ENCODE data around the gene C11orf42.
"Not testable (repeated sequence)": the region's sequence is repeated elsewhere in the genome, so short reads cannot be mapped to it uniquely, and the experiment has no call there.

Gene C11orf42

DNA sequence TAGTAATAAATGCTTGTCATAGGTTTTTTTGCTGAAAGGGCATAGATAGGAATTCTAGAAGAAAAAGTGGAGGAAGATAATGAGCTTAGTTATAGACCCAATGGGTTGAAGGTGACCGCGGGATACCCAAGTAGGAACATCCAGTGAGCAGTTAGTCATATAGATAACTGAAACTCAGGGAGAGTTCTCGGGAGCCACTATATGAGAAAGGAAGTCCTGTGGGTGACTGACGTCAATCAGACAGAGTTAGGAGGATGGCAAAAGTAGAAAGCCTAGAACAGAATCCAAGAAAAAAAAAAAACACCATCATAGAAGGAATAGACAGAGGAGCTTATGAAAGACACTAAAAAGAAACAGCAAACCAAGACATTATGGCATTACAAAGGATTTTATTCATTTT lies 31.9 kb downstream of the C11orf42 start:
- peaks cover 10 to 11% of the 10 kb centered on the region in 2 donors for H3K4me1 ChIP-seq (ENCODE audit: control insufficient read depth in 1 of 2, insufficient read depth in 2 of 2, low read length in 2 of 2)
- no peak overlapping the region for H3K27ac ChIP-seq (ENCODE audit: low read depth, low read length)
- no peaks in the 10 kb centered on the region for H3K9me3 ChIP-seq (ENCODE audit: control insufficient read depth in 1 of 2, low read length in 2 of 2)
- no peaks in the 10 kb centered on the region for H3K36me3 ChIP-seq (ENCODE audit: control insufficient read depth in 1 of 2, insufficient read depth in 2 of 2, low read length in 2 of 2)
- no peak overlapping the region for H3K4me3 ChIP-seq (ENCODE audit: low read depth in 1 of 2, low read length in 2 of 2)
- no peak overlapping the region for H3K9ac ChIP-seq (ENCODE audit: low read depth in 1 of 2, low read length in 2 of 2)
- no peaks in the 10 kb centered on the region for H3K27me3 ChIP-seq (ENCODE audit: control insufficient read depth in 1 of 2, insufficient read depth in 2 of 2, low read length in 2 of 2)

DNA sequence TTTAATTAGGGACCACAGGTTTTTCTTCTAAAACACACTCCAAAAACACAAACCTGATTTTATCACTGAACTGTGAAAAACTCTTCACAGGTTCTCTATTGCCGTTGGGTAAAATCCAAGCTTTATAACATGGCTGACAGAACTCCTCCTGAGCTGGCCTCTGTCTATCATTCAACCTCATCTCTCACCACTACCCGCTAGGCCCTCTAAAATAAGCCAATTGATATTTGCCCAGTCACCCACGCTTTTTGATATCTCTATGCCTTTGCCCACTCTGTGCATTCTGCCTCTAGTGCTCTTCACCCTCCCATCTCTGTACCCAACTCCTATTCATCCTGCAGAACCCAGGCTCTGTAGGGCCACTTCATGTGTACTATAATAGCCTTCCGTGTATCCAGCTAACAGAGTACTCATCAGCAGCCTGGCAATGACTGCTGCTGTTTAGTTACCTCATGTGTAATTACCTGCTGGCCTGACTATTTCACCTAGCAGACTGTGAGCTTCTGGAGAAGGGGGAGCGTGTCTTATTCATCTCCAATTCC lies 32.5 kb downstream of the C11orf42 start:
- Histone ChIP-seq H3K36me3 (ENCODE audit: control insufficient read depth in 1 of 2, insufficient read depth in 2 of 2, low read length in 2 of 2) (no peaks in the 10 kb centered on the region), H3K4me1 (ENCODE audit: control insufficient read depth in 1 of 2, insufficient read depth in 2 of 2, low read length in 2 of 2) (peaks cover 9 to 11% of the 10 kb centered on the region in 2 donors), H3K9me3 (ENCODE audit: control insufficient read depth in 1 of 2, low read length in 2 of 2) (no peaks in the 10 kb centered on the region), H3K9ac (ENCODE audit: low read depth in 1 of 2, low read length in 2 of 2) (no peak overlapping the region), H3K27ac (ENCODE audit: low read depth, low read length) (no peak overlapping the region), H3K4me3 (ENCODE audit: low read depth in 1 of 2, low read length in 2 of 2) (no peak overlapping the region), H3K27me3 (ENCODE audit: control insufficient read depth in 1 of 2, insufficient read depth in 2 of 2, low read length in 2 of 2) (no peaks in the 10 kb centered on the region)

GRCh38 chr11:6238902-6239301 lies 33.5 kb downstream of the C11orf42 start, which contains the start of gene CNGA4:
TSS of gene CNGA4 (plus strand) at chr11:6239089. CDS start at chr11:6239207, 118 bp downstream.
- Histone ChIP-seq H3K4me3 (ENCODE audit: low read depth in 1 of 2, low read length in 2 of 2) (no peak within 1 kb of the TSS), H3K27me3 (ENCODE audit: control insufficient read depth in 1 of 2, insufficient read depth in 2 of 2, low read length in 2 of 2) (no peaks in the 10 kb centered on the region), H3K9ac (ENCODE audit: low read depth in 1 of 2, low read length in 2 of 2) (no peak within 1 kb of the TSS), H3K9me3 (ENCODE audit: control insufficient read depth in 1 of 2, low read length in 2 of 2) (no peaks in the 10 kb centered on the region), H3K27ac (ENCODE audit: low read depth, low read length) (no peak within 1 kb of the TSS), H3K36me3 (ENCODE audit: control insufficient read depth in 1 of 2, insufficient read depth in 2 of 2, low read length in 2 of 2) (no peaks in the 10 kb centered on the region), H3K4me1 (ENCODE audit: control insufficient read depth in 1 of 2, insufficient read depth in 2 of 2, low read length in 2 of 2) (peaks cover under 1 to 2% of the 10 kb centered on the region in 2 donors)

DNA sequence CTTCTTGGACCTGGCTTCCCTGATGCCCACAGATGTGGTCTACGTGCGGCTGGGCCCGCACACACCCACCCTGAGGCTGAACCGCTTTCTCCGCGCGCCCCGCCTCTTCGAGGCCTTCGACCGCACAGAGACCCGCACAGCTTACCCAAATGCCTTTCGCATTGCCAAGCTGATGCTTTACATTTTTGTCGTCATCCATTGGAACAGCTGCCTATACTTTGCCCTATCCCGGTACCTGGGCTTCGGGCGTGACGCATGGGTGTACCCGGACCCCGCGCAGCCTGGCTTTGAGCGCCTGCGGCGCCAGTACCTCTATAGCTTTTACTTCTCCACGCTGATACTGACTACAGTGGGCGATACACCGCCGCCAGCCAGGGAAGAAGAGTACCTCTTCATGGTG lies 34.8 kb downstream of the C11orf42 start:
- no peak overlapping the region for H3K9ac ChIP-seq (ENCODE audit: low read depth in 1 of 2, low read length in 2 of 2)
- H3K9me3 ChIP-seq (ENCODE audit: control insufficient read depth in 1 of 2, low read length in 2 of 2) = no peaks in the 10 kb centered on the region
- H3K36me3 ChIP-seq (ENCODE audit: control insufficient read depth in 1 of 2, insufficient read depth in 2 of 2, low read length in 2 of 2) = no peaks in the 10 kb centered on the region
- no peaks in the 10 kb centered on the region for H3K27me3 ChIP-seq (ENCODE audit: control insufficient read depth in 1 of 2, insufficient read depth in 2 of 2, low read length in 2 of 2)
- no peak overlapping the region for H3K27ac ChIP-seq (ENCODE audit: low read depth, low read length)
- H3K4me1 ChIP-seq (ENCODE audit: control insufficient read depth in 1 of 2, insufficient read depth in 2 of 2, low read length in 2 of 2) = no peaks in the 10 kb centered on the region
- H3K4me3 ChIP-seq (ENCODE audit: low read depth in 1 of 2, low read length in 2 of 2) = no peak overlapping the region

GRCh38 chr11:6240781-6241180 lies 35.4 kb downstream of the C11orf42 start:
- no peak overlapping the region for H3K4me3 ChIP-seq (ENCODE audit: low read depth in 1 of 2, low read length in 2 of 2)
- no peaks in the 10 kb centered on the region for H3K36me3 ChIP-seq (ENCODE audit: control insufficient read depth in 1 of 2, insufficient read depth in 2 of 2, low read length in 2 of 2)
- H3K4me1 ChIP-seq (ENCODE audit: control insufficient read depth in 1 of 2, insufficient read depth in 2 of 2, low read length in 2 of 2) = no peaks in the 10 kb centered on the region
- no peak overlapping the region for H3K27ac ChIP-seq (ENCODE audit: low read depth, low read length)
- H3K27me3 ChIP-seq (ENCODE audit: control insufficient read depth in 1 of 2, insufficient read depth in 2 of 2, low read length in 2 of 2) = no peaks in the 10 kb centered on the region
- H3K9me3 ChIP-seq (ENCODE audit: control insufficient read depth in 1 of 2, low read length in 2 of 2) = no peaks in the 10 kb centered on the region
- no peak overlapping the region for H3K9ac ChIP-seq (ENCODE audit: low read depth in 1 of 2, low read length in 2 of 2)

DNA sequence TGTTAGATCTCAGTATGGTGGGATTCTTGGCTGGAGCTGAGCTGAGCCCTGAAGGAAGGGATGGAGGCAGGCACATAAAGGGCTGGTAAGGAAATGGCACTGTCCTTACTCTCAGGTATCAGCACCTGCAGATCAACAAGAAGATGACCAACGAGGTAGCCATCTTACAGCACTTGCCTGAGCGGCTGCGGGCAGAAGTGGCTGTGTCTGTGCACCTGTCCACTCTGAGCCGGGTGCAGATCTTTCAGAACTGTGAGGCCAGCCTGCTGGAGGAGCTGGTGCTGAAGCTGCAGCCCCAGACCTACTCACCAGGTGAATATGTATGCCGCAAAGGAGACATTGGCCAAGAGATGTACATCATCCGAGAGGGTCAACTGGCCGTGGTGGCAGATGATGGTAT lies 36.0 kb downstream of the C11orf42 start:
- Histone ChIP-seq H3K27me3 (ENCODE audit: control insufficient read depth in 1 of 2, insufficient read depth in 2 of 2, low read length in 2 of 2) (no peaks in the 10 kb centered on the region), H3K36me3 (ENCODE audit: control insufficient read depth in 1 of 2, insufficient read depth in 2 of 2, low read length in 2 of 2) (no peaks in the 10 kb centered on the region), H3K4me3 (ENCODE audit: low read depth in 1 of 2, low read length in 2 of 2) (no peak overlapping the region), H3K9ac (ENCODE audit: low read depth in 1 of 2, low read length in 2 of 2) (no peak overlapping the region), H3K4me1 (ENCODE audit: control insufficient read depth in 1 of 2, insufficient read depth in 2 of 2, low read length in 2 of 2) (no peaks in the 10 kb centered on the region), H3K9me3 (ENCODE audit: control insufficient read depth in 1 of 2, low read length in 2 of 2) (no peaks in the 10 kb centered on the region), H3K27ac (ENCODE audit: low read depth, low read length) (no peak overlapping the region)

- Histone ChIP-seq H3K4me3 (ENCODE audit: low read depth in 1 of 2, low read length in 2 of 2) (no peak overlapping the region), H3K27ac (ENCODE audit: low read depth, low read length) (no peak overlapping the region), H3K27me3 (ENCODE audit: control insufficient read depth in 1 of 2, insufficient read depth in 2 of 2, low read length in 2 of 2) (no peaks in the 10 kb centered on the region), H3K9me3 (ENCODE audit: control insufficient read depth in 1 of 2, low read length in 2 of 2) (no peaks in the 10 kb centered on the region), H3K4me1 (ENCODE audit: control insufficient read depth in 1 of 2, insufficient read depth in 2 of 2, low read length in 2 of 2) (peaks cover 0 to 9% of the 10 kb centered on the region in 2 donors), H3K9ac (ENCODE audit: low read depth in 1 of 2, low read length in 2 of 2) (no peak overlapping the region), H3K36me3 (ENCODE audit: control insufficient read depth in 1 of 2, insufficient read depth in 2 of 2, low read length in 2 of 2) (no peaks in the 10 kb centered on the region)
Observed at GRCh38 chr11:6245536-6245935, 40.2 kb downstream of the C11orf42 start.

- no peak overlapping the region for H3K9ac ChIP-seq (ENCODE audit: low read depth in 1 of 2, low read length in 2 of 2)
- H3K27ac ChIP-seq (ENCODE audit: low read depth, low read length) = no peak overlapping the region
- no peaks in the 10 kb centered on the region for H3K27me3 ChIP-seq (ENCODE audit: control insufficient read depth in 1 of 2, insufficient read depth in 2 of 2, low read length in 2 of 2)
- H3K9me3 ChIP-seq (ENCODE audit: control insufficient read depth in 1 of 2, low read length in 2 of 2) = no peaks in the 10 kb centered on the region
- no peaks in the 10 kb centered on the region for H3K36me3 ChIP-seq (ENCODE audit: control insufficient read depth in 1 of 2, insufficient read depth in 2 of 2, low read length in 2 of 2)
- H3K4me1 ChIP-seq (ENCODE audit: control insufficient read depth in 1 of 2, insufficient read depth in 2 of 2, low read length in 2 of 2) = peaks cover 20 to 22% of the 10 kb centered on the region in 2 donors
- no peak overlapping the region for H3K4me3 ChIP-seq (ENCODE audit: low read depth in 1 of 2, low read length in 2 of 2)
Observed at GRCh38 chr11:6248248-6248647, 42.9 kb downstream of the C11orf42 start.

DNA sequence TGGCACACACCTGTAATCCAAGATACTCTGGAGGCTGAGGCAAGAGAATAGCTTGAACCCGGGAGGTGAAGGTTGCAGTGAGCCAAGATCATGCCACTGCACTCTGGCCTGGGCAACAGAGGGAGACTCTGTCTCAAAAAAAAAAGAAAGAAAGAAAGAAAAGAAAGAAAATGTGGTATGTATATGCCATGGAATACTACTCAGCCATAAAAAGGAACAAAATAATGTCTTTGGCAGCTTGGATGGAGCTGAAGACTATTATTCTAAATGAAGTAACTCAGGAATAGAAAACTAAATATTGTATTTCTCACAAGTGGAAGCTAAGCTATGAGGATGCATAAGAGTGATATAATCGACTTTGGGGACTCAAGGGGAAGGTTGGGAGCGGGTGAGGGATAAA lies 43.5 kb downstream of the C11orf42 start:
- H3K36me3 ChIP-seq (ENCODE audit: control insufficient read depth in 1 of 2, insufficient read depth in 2 of 2, low read length in 2 of 2); H3K9me3 ChIP-seq (ENCODE audit: control insufficient read depth in 1 of 2, low read length in 2 of 2); H3K27ac ChIP-seq (ENCODE audit: low read depth, low read length); H3K9ac ChIP-seq (ENCODE audit: low read depth in 1 of 2, low read length in 2 of 2); H3K4me3 ChIP-seq (ENCODE audit: low read depth in 1 of 2, low read length in 2 of 2); H3K27me3 ChIP-seq (ENCODE audit: control insufficient read depth in 1 of 2, insufficient read depth in 2 of 2, low read length in 2 of 2): not testable (repeated sequence)
- peaks cover 22% of the 10 kb centered on the region in 2 donors for H3K4me1 ChIP-seq (ENCODE audit: control insufficient read depth in 1 of 2, insufficient read depth in 2 of 2, low read length in 2 of 2)

DNA sequence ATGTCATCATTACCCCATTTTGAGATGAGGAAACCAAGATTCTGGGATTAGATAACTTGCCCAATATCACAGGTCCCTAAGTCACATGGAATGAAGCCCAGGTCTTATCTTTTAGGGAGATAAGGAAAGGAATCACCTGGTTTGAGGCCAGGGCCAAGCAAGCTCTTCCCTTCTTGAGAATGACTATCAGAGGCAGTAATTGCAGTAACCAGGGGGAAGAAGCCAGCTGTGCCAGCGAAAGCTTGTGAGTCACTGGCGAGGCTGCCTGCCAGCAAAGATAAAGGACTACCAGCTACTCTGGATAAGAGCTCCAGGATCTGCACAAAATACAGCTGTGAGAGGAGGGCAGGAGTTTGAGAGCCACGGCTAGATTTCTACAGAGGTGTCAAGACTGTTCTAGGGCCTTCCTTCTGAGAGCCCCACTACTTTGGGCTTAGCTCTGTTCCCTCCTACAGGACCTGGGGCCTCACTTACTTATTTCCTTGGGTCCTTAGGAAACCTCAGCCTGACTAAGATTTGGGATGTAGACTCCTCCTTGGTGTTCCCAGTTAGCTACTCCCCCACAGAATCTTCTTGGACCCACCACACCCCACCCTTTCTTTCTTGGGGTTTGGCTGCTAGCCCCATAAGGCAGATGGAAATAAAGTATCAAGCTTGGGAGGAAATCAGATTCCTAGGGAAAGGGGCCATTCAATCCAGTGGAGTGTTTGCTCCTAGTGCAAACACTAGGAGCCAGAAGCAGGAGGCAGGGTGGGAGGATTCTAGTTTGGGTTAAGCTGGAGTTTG lies 44.6 kb downstream of the C11orf42 start:
- no peaks in the 10 kb centered on the region for H3K27me3 ChIP-seq (ENCODE audit: control insufficient read depth in 1 of 2, insufficient read depth in 2 of 2, low read length in 2 of 2)
- no peak overlapping the region for H3K4me3 ChIP-seq (ENCODE audit: low read depth in 1 of 2, low read length in 2 of 2)
- no peaks in the 10 kb centered on the region for H3K36me3 ChIP-seq (ENCODE audit: control insufficient read depth in 1 of 2, insufficient read depth in 2 of 2, low read length in 2 of 2)
- no peaks in the 10 kb centered on the region for H3K9me3 ChIP-seq (ENCODE audit: control insufficient read depth in 1 of 2, low read length in 2 of 2)
- no peak overlapping the region for H3K9ac ChIP-seq (ENCODE audit: low read depth in 1 of 2, low read length in 2 of 2)
- no peak overlapping the region for H3K27ac ChIP-seq (ENCODE audit: low read depth, low read length)
- H3K4me1 ChIP-seq (ENCODE audit: control insufficient read depth in 1 of 2, insufficient read depth in 2 of 2, low read length in 2 of 2) = peaks cover 22% of the 10 kb centered on the region in 2 donors
